HepG2 (cell line): ENCODE measurements around the gene RNF208. TPM values are rescaled to one million over a fixed set of nuclear protein-coding genes. Genes with fewer than 3 reads are reported as not detected.

Experiments used
- CBX2 ChIP-seq, 2 experiments: fragments of 200-600 bp in 1 of 2; sonication (generic); formaldehyde crosslinking in 1 of 2; IDR thresholded peaks; 2 replicates each; pipeline versions ENCODE4 v1.7.0 to v1.8.1; 2018 to 2022; ENCODE audit warnings: low read depth in 2 of 2, low read length in 1 of 2, mild to moderate bottlenecking in 1 of 2, missing genetic modification reagents in 1 of 2
- EED ChIP-seq: sonication (generic); formaldehyde crosslinking; IDR thresholded peaks from 2 replicates; pipeline ENCODE4 v1.5.0; 2020; ENCODE audit warnings: mild to moderate bottlenecking, missing genetic modification reagents
- FIP1L1 ChIP-seq: fragments of 200-400 bp; formaldehyde crosslinking; IDR thresholded peaks from 2 replicates; pipeline ENCODE4 v1.6.1; 2018; ENCODE audit warnings: low read depth, mild to moderate bottlenecking, low read length, moderate library complexity, borderline replicate concordance; ENCODE audit not compliant: insufficient read depth
- FOSL1 ChIP-seq: sonication (generic); formaldehyde crosslinking; IDR thresholded peaks from 2 replicates; pipeline ENCODE4 v1.9.0; 2021; ENCODE audit warnings: missing genetic modification reagents, borderline replicate concordance
- GFI1 ChIP-seq: sonication (generic); formaldehyde crosslinking; IDR thresholded peaks from 2 replicates; pipeline ENCODE4 v1.5.0; 2020; ENCODE audit warnings: missing genetic modification reagents, mild to moderate bottlenecking, borderline replicate concordance
- GLI4 ChIP-seq: sonication (generic); formaldehyde crosslinking; IDR thresholded peaks from 2 replicates; pipeline ENCODE4 v1.5.1; 2020; ENCODE audit warnings: missing genetic modification reagents, mild to moderate bottlenecking, moderate library complexity, borderline replicate concordance
- KMT2B ChIP-seq: IDR thresholded peaks from 2 replicates; pipeline ENCODE4 v1.6.1; 2016; ENCODE audit warnings: missing genetic modification reagents, missing compliant biosample characterization
- MAFF ChIP-seq: IDR thresholded peaks from 2 replicates; pipeline ENCODE4 v1.6.1; 2011; ENCODE audit warnings: low read depth, low read length, improper control_type of control experiment
- MIER2 ChIP-seq: IDR thresholded peaks from 2 replicates; pipeline ENCODE4 v1.6.1; 2016; ENCODE audit warnings: missing biosample characterization, missing genetic modification reagents
- RARG ChIP-seq: sonication (generic); formaldehyde crosslinking; IDR thresholded peaks from 2 replicates; pipeline ENCODE4 v1.4.0; 2020; ENCODE audit warnings: low read depth, mild to moderate bottlenecking, missing genetic modification reagents
- TFAP4 ChIP-seq: sonication (generic); IDR thresholded peaks from 2 replicates; pipeline ENCODE4 v1.6.1; 2016; ENCODE audit warnings: low read depth, borderline replicate concordance
- ZFP1 ChIP-seq: IDR thresholded peaks from 2 replicates; pipeline ENCODE4 v1.6.1; 2016
- ZFP41 ChIP-seq: sonication (generic); formaldehyde crosslinking; IDR thresholded peaks from 2 replicates; pipeline ENCODE4 v1.4.0; 2020; ENCODE audit warnings: mild to moderate bottlenecking, missing genetic modification reagents, borderline replicate concordance
- ZNF282 ChIP-seq: fragments of 450-650 bp; IDR thresholded peaks from 2 replicates; pipeline ENCODE4 v1.6.1; 2018; ENCODE audit not compliant: partially characterized antibody
- ZNF337 ChIP-seq: sonication (generic); formaldehyde crosslinking; IDR thresholded peaks from 2 replicates; pipeline ENCODE4 v1.5.1; 2020; ENCODE audit warnings: missing genetic modification reagents, low read depth, mild to moderate bottlenecking, borderline replicate concordance
- ZNF350 ChIP-seq: sonication (generic); formaldehyde crosslinking; IDR thresholded peaks from 2 replicates; pipeline ENCODE4 v1.4.0; 2020; ENCODE audit warnings: mild to moderate bottlenecking, low read depth, missing genetic modification reagents, borderline replicate concordance
- ZNF564 ChIP-seq: sonication (generic); formaldehyde crosslinking; IDR thresholded peaks from 2 replicates; pipeline ENCODE4 v1.8.1; 2023; ENCODE audit warnings: mild to moderate bottlenecking, missing genetic modification reagents
- ZNF644 ChIP-seq: IDR thresholded peaks from 2 replicates; pipeline ENCODE4 v1.6.1; 2016; ENCODE audit warnings: low read depth
- ZNF691 ChIP-seq: sonication (generic); formaldehyde crosslinking; IDR thresholded peaks from 2 replicates; pipeline ENCODE4 v1.4.0; 2020; ENCODE audit warnings: missing genetic modification reagents, low read depth, mild to moderate bottlenecking, borderline replicate concordance
- ZNF713 ChIP-seq: sonication (generic); formaldehyde crosslinking; IDR thresholded peaks from 2 replicates; pipeline ENCODE4 v1.4.0; 2020; ENCODE audit warnings: mild to moderate bottlenecking, missing genetic modification reagents
- ZSCAN21 ChIP-seq: sonication (generic); formaldehyde crosslinking; IDR thresholded peaks from 2 replicates; pipeline ENCODE4 v1.8.0; 2022; ENCODE audit warnings: mild to moderate bottlenecking, missing genetic modification reagents, moderate library complexity, borderline replicate concordance
- polyA plus RNA-seq, 8 experiments: library from polyadenylated mRNA; depleted of rRNA in 3 of 8; stranded (reverse) in 7 of 8; unstranded in 1 of 8; fragments of >200 nt; fragmentation: Illumina TruSeq in 4 of 8; extraction: Trizol in 4 of 8; gene quantifications; 2 replicates each; pipeline versions ENCODE4 v1.2.1 to v1.2.3, GENCODE V29; 2011 to 2016; ENCODE audit warnings: low read depth in 4 of 8, missing spikeins in 1 of 8, mixed read lengths in 1 of 8; ENCODE audit not compliant: insufficient read depth in 1 of 8
- total RNA-seq, 5 experiments: library from RNA; depleted of rRNA; stranded (reverse); fragments of >200 nt; fragmentation: Illumina TruSeq; extraction: Trizol; gene quantifications; 2 replicates each; pipeline ENCODE4 v1.2.3, GENCODE V29; 2016; ENCODE audit warnings: low read depth in 1 of 5
- TF ChIP-seq, protein P1 (sequence below): IDR thresholded peaks from 2 replicates; pipeline ENCODE4 v1.6.1; 2016; ENCODE audit warnings: low read depth, missing genetic modification reagents, missing compliant biosample characterization

The RNF208 gene
- total and polyA plus RNA-seq, 2 of the 13 experiments (the other 11 are each of a cell fraction or from before 2014, with no cell fraction given): 1.6 to 2.1 TPM

DNA sequence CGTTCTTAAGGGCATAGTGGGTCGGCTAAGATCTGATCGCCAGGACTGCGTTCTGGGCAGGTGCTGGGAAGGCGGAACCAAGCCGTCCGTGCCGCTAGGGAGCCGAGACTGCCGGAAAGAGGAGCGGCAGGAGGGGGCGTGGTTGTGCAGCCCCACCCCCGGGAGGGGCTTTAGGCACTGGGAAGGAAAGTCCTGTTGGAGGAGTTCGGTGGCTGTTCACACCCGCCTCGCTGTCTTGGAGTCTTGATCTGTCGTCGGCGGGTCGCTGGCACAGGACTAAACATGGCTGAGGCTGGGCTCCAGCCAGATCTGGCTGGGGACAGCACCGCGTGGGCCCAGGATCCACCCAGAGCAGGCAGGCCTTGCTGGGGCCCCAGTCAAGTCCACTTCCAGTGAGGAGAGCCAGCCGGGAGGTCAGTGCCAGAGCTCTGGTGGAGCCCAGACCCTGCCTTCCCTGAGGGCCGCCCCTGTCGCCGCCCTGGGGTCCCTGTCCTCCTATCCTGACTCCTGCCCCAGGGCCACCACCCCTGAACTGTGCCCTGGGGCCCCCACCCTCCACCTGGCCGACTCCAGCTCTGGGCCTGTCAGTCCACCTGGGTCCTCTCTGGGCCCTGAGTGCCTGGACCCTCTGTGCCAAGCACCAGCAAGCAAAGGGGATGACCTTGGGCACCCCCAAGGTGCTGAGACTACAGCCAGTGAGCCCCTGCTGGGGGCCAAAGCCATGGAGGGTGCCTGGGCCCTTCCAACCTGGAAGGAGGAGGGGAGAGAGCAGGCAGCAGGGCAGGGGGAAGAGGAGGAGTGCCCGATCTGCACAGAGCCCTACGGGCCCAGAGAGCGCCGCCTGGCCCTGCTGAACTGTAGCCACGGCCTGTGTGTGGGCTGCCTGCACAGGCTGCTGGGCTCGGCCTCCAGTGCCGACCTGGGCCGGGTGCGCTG is 4.5 kb downstream of the RNF208 start (continued):
- TF ChIP-seq ZNF644 (CRISPR knock-in tag) (no peak), FIP1L1 (no peak), ZNF350 (peak; percentile 34; the same call in 1 of the 2 replicates), MIER2 (no peak), ZNF337 (CRISPR knock-in tag) (peak; percentile 73; the same call in 1 of the 2 replicates), GFI1 (CRISPR knock-in tag) (no peak), ZNF713 (CRISPR knock-in tag) (0 out of 2 replicates have a peak, but pooled peaks have one; percentile 79), FOSL1 (no peak), ZSCAN21 (CRISPR knock-in tag) (peak; percentile 51; the same call in 1 of the 2 replicates), EED (CRISPR knock-in tag) (no peak), MAFF (no peak), TFAP4 (peak; percentile 11; the same call in 1 of the 2 replicates), ZFP41 (no peak), ZNF564 (CRISPR knock-in tag) (no peak), ZFP1 (no peak), ZNF691 (peak; percentile 56; the same call in 1 of the 2 replicates), GLI4 (CRISPR knock-in tag) (peak; percentile 69; the same call in 1 of the 2 replicates), ZNF282 (no peak), RARG (CRISPR knock-in tag) (no peak), CBX2 (IDR thresholded peaks at IDR 0.05; ENCODE audit: low read depth, low read length) (no peak), CBX2 (CRISPR knock-in tag; IDR thresholded peaks at IDR 0.05; ENCODE audit: low read depth) (no peak), KMT2B (CRISPR knock-in tag) (no peak)
- TF ChIP-seq, protein P1, sequence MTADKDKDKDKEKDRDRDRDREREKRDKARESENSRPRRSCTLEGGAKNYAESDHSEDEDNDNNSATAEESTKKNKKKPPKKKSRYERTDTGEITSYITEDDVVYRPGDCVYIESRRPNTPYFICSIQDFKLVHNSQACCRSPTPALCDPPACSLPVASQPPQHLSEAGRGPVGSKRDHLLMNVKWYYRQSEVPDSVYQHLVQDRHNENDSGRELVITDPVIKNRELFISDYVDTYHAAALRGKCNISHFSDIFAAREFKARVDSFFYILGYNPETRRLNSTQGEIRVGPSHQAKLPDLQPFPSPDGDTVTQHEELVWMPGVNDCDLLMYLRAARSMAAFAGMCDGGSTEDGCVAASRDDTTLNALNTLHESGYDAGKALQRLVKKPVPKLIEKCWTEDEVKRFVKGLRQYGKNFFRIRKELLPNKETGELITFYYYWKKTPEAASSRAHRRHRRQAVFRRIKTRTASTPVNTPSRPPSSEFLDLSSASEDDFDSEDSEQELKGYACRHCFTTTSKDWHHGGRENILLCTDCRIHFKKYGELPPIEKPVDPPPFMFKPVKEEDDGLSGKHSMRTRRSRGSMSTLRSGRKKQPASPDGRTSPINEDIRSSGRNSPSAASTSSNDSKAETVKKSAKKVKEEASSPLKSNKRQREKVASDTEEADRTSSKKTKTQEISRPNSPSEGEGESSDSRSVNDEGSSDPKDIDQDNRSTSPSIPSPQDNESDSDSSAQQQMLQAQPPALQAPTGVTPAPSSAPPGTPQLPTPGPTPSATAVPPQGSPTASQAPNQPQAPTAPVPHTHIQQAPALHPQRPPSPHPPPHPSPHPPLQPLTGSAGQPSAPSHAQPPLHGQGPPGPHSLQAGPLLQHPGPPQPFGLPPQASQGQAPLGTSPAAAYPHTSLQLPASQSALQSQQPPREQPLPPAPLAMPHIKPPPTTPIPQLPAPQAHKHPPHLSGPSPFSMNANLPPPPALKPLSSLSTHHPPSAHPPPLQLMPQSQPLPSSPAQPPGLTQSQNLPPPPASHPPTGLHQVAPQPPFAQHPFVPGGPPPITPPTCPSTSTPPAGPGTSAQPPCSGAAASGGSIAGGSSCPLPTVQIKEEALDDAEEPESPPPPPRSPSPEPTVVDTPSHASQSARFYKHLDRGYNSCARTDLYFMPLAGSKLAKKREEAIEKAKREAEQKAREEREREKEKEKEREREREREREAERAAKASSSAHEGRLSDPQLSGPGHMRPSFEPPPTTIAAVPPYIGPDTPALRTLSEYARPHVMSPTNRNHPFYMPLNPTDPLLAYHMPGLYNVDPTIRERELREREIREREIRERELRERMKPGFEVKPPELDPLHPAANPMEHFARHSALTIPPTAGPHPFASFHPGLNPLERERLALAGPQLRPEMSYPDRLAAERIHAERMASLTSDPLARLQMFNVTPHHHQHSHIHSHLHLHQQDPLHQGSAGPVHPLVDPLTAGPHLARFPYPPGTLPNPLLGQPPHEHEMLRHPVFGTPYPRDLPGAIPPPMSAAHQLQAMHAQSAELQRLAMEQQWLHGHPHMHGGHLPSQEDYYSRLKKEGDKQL (CRISPR knock-in tag): no peak
